HG02571 (cell line): ENCODE measurements around the gene CAST.
"Not testable (repeated sequence)": the region's sequence is repeated elsewhere in the genome, so short reads cannot be mapped to it uniquely, and the experiment has no call there.

Experiments used
- ATAC-seq: cut with Tn5 transposase; IDR thresholded peaks from one replicate; pipeline ENCODE4 v1.9.1; 2021; ENCODE audit warnings: mild to moderate bottlenecking, moderate library complexity; ENCODE audit not compliant: unreplicated experiment

The CAST gene

GRCh38 chr5:96775689-96776088 is 113.5 kb downstream of the CAST start:
- no peak for ATAC-seq

DNA sequence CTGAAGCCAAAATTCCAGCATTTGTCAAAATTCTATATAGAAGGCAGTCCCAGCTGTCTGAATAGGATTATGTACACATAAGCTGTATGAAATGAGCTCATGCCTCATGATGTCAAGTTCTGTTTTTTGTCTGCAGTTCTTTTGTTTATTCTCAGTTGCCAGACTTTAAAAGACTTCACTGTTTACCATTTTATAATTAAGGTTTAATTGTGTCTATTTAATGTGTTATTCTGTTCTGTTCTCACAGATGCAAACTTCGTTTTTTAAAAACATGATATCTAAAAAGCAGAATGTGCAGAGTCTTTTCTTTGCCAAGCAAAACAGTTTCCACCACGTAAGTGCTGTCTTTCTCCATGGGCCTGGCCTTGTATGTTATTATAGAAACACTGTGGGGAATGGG is 114.4 kb downstream of the CAST start:
- ATAC-seq: no peak

DNA sequence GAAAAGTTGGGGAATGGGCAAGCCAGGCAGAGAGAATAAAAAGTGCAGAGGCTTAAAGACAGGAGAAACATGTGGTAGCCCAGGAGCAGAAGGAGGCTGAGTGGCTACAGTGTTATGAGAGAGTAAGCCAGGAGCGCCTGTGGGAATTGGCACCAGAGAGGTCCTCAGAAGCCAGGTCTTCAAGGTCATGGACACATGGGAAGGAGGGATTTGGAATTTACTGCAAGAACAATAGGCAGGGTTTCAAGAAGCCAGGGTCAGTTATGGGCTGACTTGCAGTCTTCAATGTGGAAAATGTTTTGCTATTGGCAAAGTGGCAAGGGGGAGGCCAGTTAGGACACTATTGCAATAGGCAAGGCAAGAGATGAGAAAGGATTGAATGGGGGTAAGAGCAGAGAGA is 116.2 kb downstream of the CAST start:
- no peak for ATAC-seq

- no peak for ATAC-seq
These were observed 118.5 kb downstream of the CAST start for GRCh38 chr5:96780626-96781025.

GRCh38 chr5:96781031-96781971 is 119.1 kb downstream of the CAST start:
- no peak for ATAC-seq

GRCh38 chr5:96783326-96783725 is 121.2 kb downstream of the CAST start:
- no peak for ATAC-seq

DNA sequence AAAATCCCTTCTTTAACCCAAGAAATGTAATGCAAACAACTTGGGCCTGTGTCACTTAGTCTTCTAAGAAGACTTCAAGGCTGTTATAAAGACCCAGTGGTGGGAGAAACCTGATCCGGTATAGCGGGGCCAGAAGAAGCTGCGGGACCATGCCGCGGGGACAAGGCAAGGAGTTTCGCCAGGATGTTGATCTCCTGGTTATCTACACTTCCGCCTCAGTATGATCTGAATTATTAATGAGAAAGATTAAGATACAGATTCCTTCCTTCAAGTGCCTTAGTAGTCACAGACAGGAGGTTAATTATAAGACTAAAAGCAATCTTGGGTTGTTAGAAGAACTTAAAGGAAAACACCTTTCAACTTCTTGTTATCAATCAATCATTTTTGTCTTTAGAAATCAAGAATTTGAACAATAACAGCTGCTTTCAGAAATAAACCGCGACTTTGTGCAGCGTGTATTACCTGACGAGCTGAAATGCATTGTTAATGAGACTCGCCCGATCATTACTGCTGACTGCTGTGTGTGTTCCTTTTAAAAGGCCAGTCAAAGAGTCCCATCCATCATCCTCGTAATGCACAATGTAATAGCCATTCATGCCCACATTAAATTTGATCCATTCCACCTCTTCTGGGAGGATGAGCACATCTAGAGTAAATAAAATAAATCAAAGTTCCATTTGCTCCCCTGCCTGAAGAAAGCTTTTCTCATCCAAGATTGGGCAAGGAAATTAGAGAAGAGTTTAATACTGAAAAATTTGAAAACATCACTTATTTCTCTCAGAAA is 123.3 kb downstream of the CAST start:
- ATAC-seq: no peak

- ATAC-seq: no peak
These were observed 126.1 kb downstream of the CAST start for GRCh38 chr5:96788112-96788749.

DNA sequence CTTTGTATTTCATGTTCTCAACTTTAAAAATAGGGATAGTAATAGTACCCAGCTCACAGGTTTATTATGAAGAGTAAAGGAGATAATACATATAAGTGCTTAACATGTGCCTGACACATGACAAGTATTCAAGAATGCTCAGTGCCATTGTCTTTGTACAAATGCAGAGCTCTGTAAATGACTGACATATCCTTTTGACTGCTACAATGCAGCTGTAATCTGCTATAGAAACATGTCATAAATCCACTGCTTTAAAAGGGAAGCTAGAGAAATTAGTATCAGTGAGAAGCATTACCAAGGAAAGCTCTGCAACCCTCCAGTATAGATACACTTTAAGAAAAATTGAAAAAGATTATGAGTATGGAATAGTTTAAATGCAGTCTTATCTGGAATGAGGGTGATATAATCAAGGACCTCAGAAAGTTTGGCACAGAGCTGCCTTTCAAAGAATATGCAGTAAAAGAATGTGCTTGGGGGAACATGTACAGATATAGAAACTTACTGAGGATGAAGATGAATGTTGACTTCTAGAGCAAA is 127.7 kb downstream of the CAST start:
- ATAC-seq: no peak

DNA sequence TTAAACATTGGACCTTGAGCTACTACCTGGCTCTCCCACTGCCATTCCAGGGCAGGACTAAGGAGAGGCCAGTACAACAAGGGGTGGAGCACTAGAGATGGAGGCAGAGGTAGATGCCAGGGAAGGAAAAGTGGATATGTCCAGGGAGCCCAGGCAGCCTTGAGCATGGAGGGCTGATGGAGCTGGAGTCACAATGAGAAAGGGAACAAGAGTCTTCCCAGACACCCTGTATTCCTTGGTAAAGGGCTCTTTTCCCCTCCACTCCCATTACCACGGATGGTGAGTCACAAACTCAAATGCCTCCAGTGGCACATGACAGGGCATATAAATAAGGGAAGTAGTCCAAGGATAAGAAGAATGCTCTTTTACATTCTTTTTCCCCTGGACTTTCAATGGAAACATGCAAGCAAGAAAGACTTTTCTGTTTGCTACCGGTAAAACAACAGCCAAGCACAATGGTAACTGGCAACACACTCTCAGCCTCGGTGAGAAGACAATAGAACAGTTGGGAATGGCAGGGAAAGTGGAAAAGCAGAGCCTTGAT is 128.9 kb downstream of the CAST start:
- no peak for ATAC-seq

GRCh38 chr5:96794757-96795156 is 132.6 kb downstream of the CAST start:
- ATAC-seq: no peak

DNA sequence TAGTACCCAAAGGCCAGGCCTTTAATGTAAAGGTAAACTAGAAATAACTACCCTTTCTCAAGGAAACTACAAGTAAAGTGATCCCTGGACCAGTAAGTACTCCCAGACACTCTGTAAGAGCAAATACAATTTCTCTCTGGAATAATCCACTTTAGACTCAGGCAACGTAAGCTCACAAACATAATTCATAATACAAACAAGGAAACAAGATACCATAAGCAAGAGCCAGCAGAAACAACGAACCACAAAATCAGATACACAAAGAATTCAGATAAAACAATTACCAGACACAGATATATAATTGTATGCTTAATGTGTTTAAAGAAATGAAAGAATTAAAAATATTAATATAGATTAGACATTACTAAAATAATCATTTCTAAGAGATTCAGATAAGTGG is 133.4 kb downstream of the CAST start:
- no peak for ATAC-seq

GRCh38 chr5:96796434-96796833 is 134.3 kb downstream of the CAST start:
- no peak for ATAC-seq

- not testable (repeated sequence) for ATAC-seq
These were observed 139.5 kb downstream of the CAST start for GRCh38 chr5:96801718-96802117.

DNA sequence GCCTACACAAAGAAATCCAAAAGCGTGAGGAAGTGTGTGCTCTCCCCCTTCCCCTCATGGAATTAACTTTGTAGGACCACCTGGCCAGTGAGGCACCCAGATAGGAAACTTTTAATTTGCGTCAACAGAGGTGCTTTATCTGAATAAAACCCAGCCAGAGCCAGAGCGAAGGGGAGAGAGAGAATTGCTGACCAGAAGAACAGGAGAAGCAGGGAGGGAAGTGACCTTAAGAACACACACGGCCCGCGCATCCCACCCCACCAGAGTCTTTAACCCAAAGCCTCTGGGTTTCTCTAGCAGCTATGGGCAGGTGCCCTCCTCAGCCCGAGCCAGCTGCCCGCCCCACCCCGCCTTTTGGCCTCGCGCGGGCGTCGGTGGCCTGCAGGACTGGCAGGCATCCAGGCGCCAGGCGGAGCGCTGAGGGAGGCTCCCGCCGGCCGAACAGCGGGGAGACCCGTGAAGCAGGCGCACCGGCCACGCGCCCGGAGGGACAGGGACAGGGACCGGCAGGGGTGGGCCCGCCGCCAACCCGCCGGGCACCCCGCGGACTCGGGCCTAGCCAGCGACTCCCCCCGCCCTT is 145.0 kb downstream of the CAST start:
- ATAC-seq: peak; percentile 49

DNA sequence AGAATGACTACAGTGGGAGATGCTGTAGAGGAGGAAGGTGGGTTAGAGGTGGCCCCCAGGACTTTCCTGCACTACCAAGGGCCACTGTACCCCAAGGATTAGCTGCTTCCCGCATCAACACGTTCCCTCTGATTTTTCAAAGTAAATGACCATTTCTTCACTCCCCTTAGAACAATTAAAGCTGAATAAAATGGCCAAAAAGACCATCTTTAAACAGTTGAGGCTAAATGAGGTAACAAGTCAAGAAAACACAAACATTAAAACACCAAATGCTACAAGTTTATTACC is 146.3 kb downstream of the CAST start:
- ATAC-seq: no peak

DNA sequence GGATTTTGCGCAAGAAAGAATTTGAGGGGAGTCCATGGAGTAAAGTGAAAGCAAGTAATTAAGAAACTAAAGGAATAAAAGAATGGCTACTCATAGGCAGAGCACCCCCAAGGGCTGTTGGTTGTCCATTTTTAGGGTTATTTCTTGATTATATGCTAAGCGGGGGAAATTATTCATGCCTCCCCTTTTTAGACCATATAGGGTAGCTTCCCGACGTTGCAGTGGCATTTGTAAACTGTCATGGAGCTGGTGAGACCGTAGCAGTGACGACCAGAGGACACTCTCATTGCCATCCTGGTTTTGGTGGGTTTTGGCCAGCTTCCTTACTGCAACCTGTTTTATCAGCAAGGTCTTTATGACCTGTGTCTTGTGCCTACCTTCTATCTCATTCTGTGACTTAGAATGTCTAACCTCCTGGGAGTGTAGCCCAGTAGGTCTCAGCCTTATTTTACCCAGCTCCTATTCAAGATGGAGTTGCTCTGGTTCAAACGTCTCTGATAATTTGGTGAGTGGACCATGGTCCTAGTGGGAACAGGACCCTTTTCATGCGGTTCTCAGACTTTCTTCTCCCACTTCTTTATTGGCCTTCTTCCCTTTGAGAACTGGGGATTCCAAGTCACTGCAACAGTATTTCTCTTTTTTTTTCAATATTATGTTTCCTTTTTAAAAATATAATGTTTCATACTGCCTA is 146.8 kb downstream of the CAST start:
- ATAC-seq: no peak

DNA sequence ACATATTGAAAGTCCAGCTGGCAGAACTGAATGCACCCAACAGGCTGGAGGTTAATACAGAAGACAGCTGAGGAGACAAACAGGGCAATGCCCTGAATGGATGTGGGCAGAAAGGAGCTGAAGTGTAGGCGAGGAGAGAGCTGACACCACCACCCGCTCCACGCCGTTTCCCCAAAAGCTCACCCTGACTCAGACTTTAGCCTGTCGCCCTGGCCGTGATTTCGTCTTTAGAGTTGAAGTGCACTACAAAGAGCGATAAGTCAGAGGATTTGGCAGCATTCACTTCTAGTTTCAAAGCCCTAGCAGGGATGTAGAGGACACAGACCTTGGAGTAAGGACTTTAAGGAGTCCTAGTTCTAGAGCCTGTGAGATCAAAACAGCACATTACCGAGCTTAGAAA is 147.7 kb downstream of the CAST start:
- no peak for ATAC-seq

GRCh38 chr5:96812851-96813250 is 150.7 kb downstream of the CAST start:
- ATAC-seq: no peak

DNA sequence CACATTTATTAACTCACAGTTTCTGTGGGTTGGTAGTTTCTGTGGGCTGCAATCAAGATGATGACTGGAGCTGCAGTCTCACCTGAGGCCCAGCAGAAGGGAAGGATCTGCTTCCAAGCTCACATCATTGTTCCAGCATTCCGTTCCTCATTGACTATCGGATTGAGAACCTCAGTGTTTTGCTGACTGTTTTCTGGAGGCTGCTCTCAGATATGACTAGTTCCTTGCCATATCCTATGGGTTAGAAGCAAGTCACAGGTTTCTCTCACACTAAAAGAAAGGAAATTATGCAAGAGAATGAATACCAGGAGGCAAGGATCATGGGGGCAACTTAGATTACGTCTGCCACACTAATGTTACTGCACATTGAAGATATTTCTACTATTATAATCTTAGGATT is 151.9 kb downstream of the CAST start:
- no peak for ATAC-seq
